Karpas-422 (cell line): ENCODE results near the gene CSNK1G1. TPM values are rescaled to one million over a fixed set of nuclear protein-coding genes. Genes with fewer than 3 reads are reported as not detected.

ENCODE experiments used
- DNase-seq: peaks from one replicate; pipeline ENCODE4 v3.0.0-alpha.2; 2015
- H2AFZ ChIP-seq: fragments of 200-600 bp; sonication (generic); 2 replicates; pipeline ENCODE4 v1.6.1; 2014; ENCODE audit warnings: antibody characterized with exemption, low read length, mixed read lengths
- H3K27ac ChIP-seq: fragments of 200-600 bp; sonication (generic); 2 replicates; pipeline ENCODE4 v1.5.1; 2014; ENCODE audit warnings: mild to moderate bottlenecking, low read length, moderate library complexity
- H3K27me3 ChIP-seq: fragments of 200-600 bp; sonication (generic); 2 replicates; pipeline ENCODE4 v1.6.1; 2014; ENCODE audit warnings: low read length, mixed read lengths
- H3K36me3 ChIP-seq: fragments of 200-600 bp; sonication (generic); 2 replicates; pipeline ENCODE4 v1.6.1; 2014; ENCODE audit warnings: low read length, mixed read lengths; ENCODE audit not compliant: insufficient read depth
- H3K4me1 ChIP-seq: fragments of 200-600 bp; sonication (generic); 2 replicates; pipeline ENCODE4 v1.6.1; 2014; ENCODE audit warnings: mild to moderate bottlenecking, low read length, mixed read lengths
- H3K4me2 ChIP-seq: fragments of 200-600 bp; sonication (generic); 2 replicates; pipeline ENCODE4 v1.6.1; 2014; ENCODE audit warnings: low read length, low read depth, mild to moderate bottlenecking; ENCODE audit not compliant: poor library complexity, severe bottlenecking
- H3K4me3 ChIP-seq: fragments of 200-600 bp; sonication (generic); 2 replicates; pipeline ENCODE4 v1.5.1; 2014; ENCODE audit warnings: mild to moderate bottlenecking, antibody characterized with exemption, low read length, mixed read lengths
- H3K79me2 ChIP-seq: fragments of 200-600 bp; sonication (generic); 2 replicates; pipeline ENCODE4 v1.6.1; 2014; ENCODE audit warnings: mild to moderate bottlenecking, low read length, mixed read lengths
- H3K9ac ChIP-seq: fragments of 200-600 bp; sonication (generic); 2 replicates; pipeline ENCODE4 v1.6.0; 2014; ENCODE audit warnings: low read length
- H3K9me2 ChIP-seq: fragments of 200-600 bp; sonication (generic), shearing (Covaris generic); replicated peaks from 2 replicates; pipeline ENCODE4 v1.6.0; 2014; ENCODE audit warnings: mild to moderate bottlenecking, low read length, moderate library complexity; ENCODE audit not compliant: insufficient read depth
- H3K9me3 ChIP-seq: fragments of 300-700, 200-600 bp; sonication (generic); 2 replicates; pipeline ENCODE4 v1.6.1; 2014; ENCODE audit warnings: low read length, mixed read lengths
- H4K20me1 ChIP-seq: fragments of 200-600 bp; sonication (generic); 2 replicates; pipeline ENCODE4 v1.6.1; 2014; ENCODE audit warnings: mild to moderate bottlenecking, antibody characterized with exemption, low read length, low read depth; ENCODE audit not compliant: insufficient read depth
- total RNA-seq: library from RNA; depleted of rRNA; stranded (reverse); fragments of >200 nt; shearing (Covaris generic); gene quantifications from 2 replicates; pipeline ENCODE4 v1.2.3, GENCODE V29; 2014; ENCODE audit warnings: low replicate concordance

The CSNK1G1 gene
- total RNA-seq, 1 experiment from 2014 or later: 37.1 TPM

DNA sequence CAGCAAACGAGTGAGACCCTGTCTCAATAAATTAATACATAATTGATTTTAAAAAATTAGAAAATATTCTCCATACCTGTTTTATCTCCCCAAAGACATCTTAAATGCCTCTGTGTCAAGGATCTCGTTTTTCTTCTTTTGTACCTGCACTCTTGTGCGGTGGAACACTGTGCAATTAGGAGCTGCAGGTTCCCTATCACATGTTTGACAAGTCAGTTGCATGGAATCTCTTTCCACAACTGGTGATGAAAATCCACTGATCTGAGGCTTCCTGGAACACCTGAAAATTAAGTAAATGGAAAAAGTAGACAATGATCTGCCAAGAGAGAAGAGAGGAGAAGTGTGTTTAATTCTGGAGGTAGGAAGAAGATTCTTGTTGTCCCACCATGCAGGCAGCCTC lies 207.4 kb downstream of the CSNK1G1 start:
- Histone ChIP-seq H3K36me3 (no peaks in the 10 kb centered on the region; the same call in 1 of the 2 replicates), H3K27me3 (no peaks in the 10 kb centered on the region), H3K4me2 (no peak overlapping the region), H3K79me2 (peaks cover 7% of the 10 kb centered on the region; the same call in 1 of the 2 replicates), H3K4me1 (peaks cover 29% of the 10 kb centered on the region), H3K9ac (no peak overlapping the region), H3K9me2 (no peaks in the 10 kb centered on the region), H3K4me3 (no peak overlapping the region), H4K20me1 (no peaks in the 10 kb centered on the region; the same call in 1 of the 2 replicates), H3K27ac (no peak overlapping the region), H2AFZ (no peak overlapping the region), H3K9me3 (no peaks in the 10 kb centered on the region)
- DNase-seq: no peak

GRCh38 chr15:64148168-64148567 lies 207.8 kb downstream of the CSNK1G1 start:
- Histone ChIP-seq H3K4me1 (peaks cover 26% of the 10 kb centered on the region), H3K9ac (no peak overlapping the region), H4K20me1 (no peaks in the 10 kb centered on the region), H3K4me3 (no peak overlapping the region), H3K4me2 (no peak overlapping the region), H2AFZ (no peak overlapping the region), H3K27me3 (no peaks in the 10 kb centered on the region), H3K9me2 (no peaks in the 10 kb centered on the region), H3K27ac (no peak overlapping the region), H3K9me3 (no peaks in the 10 kb centered on the region), H3K36me3 (no peaks in the 10 kb centered on the region; the same call in 1 of the 2 replicates), H3K79me2 (peaks cover 7% of the 10 kb centered on the region; the same call in 1 of the 2 replicates)
- DNase-seq: no peak

- no peaks in the 10 kb centered on the region for H3K9me3 ChIP-seq
- H2AFZ ChIP-seq: no peak overlapping the region
- H3K36me3 ChIP-seq: no peaks in the 10 kb centered on the region; the same call in 1 of the 2 replicates
- H3K27me3 ChIP-seq: no peaks in the 10 kb centered on the region
- no peaks in the 10 kb centered on the region for H3K9me2 ChIP-seq
- H4K20me1 ChIP-seq: no peaks in the 10 kb centered on the region
- peaks cover 5% of the 10 kb centered on the region; the same call in 1 of the 2 replicates for H3K79me2 ChIP-seq
- no peak for DNase-seq
- no peak overlapping the region for H3K4me2 ChIP-seq
- H3K9ac ChIP-seq: no peak overlapping the region
- H3K4me3 ChIP-seq: no peak overlapping the region
- peaks cover 18% of the 10 kb centered on the region for H3K4me1 ChIP-seq
- H3K27ac ChIP-seq: no peak overlapping the region
Measured at GRCh38 chr15:64146885-64147681, 208.9 kb downstream of the CSNK1G1 start.

GRCh38 chr15:64146520-64146884 lies 209.5 kb downstream of the CSNK1G1 start:
- DNase-seq: no peak
- Histone ChIP-seq H3K4me3 (no peak overlapping the region), H3K9me3 (no peaks in the 10 kb centered on the region), H3K36me3 (no peaks in the 10 kb centered on the region; the same call in 1 of the 2 replicates), H3K4me1 (peaks cover 18% of the 10 kb centered on the region), H2AFZ (no peak overlapping the region), H3K9ac (no peak overlapping the region), H3K27me3 (no peaks in the 10 kb centered on the region), H3K79me2 (no peaks in the 10 kb centered on the region), H3K4me2 (no peak overlapping the region), H4K20me1 (no peaks in the 10 kb centered on the region), H3K27ac (no peak overlapping the region), H3K9me2 (no peaks in the 10 kb centered on the region)

DNA sequence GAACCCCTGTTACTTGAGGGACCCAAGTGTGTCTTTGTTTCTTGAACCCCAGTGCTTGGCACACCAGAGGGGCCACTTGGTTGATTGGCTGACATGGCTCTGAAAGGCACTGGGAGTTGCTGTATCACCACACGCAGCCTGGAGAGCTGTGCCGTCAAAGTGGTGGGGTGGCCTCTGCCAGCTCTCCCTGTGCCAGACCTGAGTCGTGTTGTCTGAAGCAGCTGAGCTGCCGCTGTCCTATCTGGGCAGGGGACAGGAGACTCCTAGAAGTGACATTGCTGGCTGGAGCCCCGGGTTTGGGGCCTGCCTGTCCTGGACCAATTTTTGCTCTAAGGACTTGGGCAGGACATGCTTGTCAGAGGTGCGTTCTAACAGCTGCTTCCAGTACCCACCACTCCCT lies 209.9 kb downstream of the CSNK1G1 start:
- Histone ChIP-seq H3K4me2 (no peak overlapping the region), H3K9ac (no peak overlapping the region), H3K9me2 (no peaks in the 10 kb centered on the region), H3K4me3 (no peak overlapping the region), H2AFZ (no peak overlapping the region), H3K4me1 (peaks cover 14% of the 10 kb centered on the region), H4K20me1 (no peaks in the 10 kb centered on the region), H3K79me2 (no peaks in the 10 kb centered on the region), H3K36me3 (no peaks in the 10 kb centered on the region; the same call in 1 of the 2 replicates), H3K9me3 (no peaks in the 10 kb centered on the region), H3K27ac (no peak overlapping the region), H3K27me3 (no peaks in the 10 kb centered on the region)
- no peak for DNase-seq

DNA sequence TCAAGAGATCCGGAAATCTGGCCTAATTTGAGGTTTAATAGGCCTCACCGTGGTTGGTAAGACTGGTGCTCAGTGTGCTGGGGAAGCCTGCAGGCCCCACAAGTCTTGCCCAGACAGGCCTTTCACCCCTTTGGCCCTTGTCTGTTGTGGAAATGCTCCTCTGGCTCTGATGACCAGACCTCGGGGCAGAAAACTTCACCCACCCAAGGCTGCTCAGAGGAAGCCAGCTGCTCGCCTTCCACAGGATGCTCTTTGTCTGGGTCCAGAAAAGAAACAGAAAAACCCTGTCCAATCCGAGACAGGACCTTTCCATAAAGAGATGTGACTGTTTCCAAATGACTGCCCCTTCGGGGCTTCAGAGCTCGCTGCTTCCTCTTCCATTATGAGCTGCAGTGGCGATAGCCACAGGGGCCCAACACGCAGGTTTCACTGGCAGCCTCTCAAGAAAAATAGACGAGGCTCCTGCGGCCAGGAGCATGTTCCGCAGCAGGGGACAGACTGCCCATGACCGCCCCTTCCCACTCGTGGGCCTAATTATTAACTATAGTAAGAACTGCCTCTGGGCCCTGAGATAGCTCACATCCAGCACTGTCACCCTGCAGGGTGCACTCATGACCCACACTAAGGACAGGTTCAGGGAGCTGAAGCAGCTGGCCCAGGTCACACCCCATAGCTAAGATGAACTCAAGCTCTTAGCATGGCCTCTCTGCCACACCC lies 211.2 kb downstream of the CSNK1G1 start:
- Histone ChIP-seq H3K9ac (no peak overlapping the region), H3K4me1 (peaks cover 3% of the 10 kb centered on the region), H3K9me3 (no peaks in the 10 kb centered on the region), H3K4me2 (no peak overlapping the region), H3K27ac (no peak overlapping the region), H2AFZ (no peak overlapping the region), H4K20me1 (no peaks in the 10 kb centered on the region), H3K9me2 (no peaks in the 10 kb centered on the region), H3K79me2 (no peaks in the 10 kb centered on the region), H3K36me3 (no peaks in the 10 kb centered on the region; the same call in 1 of the 2 replicates), H3K27me3 (no peaks in the 10 kb centered on the region), H3K4me3 (no peak overlapping the region)
- DNase-seq: no peak

GRCh38 chr15:64144192-64144564 lies 211.8 kb downstream of the CSNK1G1 start:
- Histone ChIP-seq H3K27ac (no peak overlapping the region), H3K27me3 (no peaks in the 10 kb centered on the region), H2AFZ (no peak overlapping the region), H3K79me2 (no peaks in the 10 kb centered on the region), H3K4me1 (no peaks in the 10 kb centered on the region), H3K36me3 (no peaks in the 10 kb centered on the region; the same call in 1 of the 2 replicates), H3K9ac (no peak overlapping the region), H3K4me3 (no peak overlapping the region), H3K4me2 (no peak overlapping the region), H4K20me1 (no peaks in the 10 kb centered on the region), H3K9me2 (no peaks in the 10 kb centered on the region), H3K9me3 (no peaks in the 10 kb centered on the region)
- DNase-seq: no peak

- no peak overlapping the region for H3K4me2 ChIP-seq
- peaks cover 3% of the 10 kb centered on the region for H3K36me3 ChIP-seq
- H4K20me1 ChIP-seq: no peaks in the 10 kb centered on the region
- no peak overlapping the region for H2AFZ ChIP-seq
- no peaks in the 10 kb centered on the region for H3K4me1 ChIP-seq
- H3K4me3 ChIP-seq: no peak overlapping the region
- no peaks in the 10 kb centered on the region for H3K27me3 ChIP-seq
- DNase-seq: no peak
- no peaks in the 10 kb centered on the region for H3K9me3 ChIP-seq
- H3K9ac ChIP-seq: no peak overlapping the region
- H3K27ac ChIP-seq: no peak overlapping the region
- H3K79me2 ChIP-seq: no peaks in the 10 kb centered on the region
- no peaks in the 10 kb centered on the region for H3K9me2 ChIP-seq
Measured at GRCh38 chr15:64143276-64143675, 212.7 kb downstream of the CSNK1G1 start.
